Measurements from ENCODE around the gene TBC1D23.
"Not testable (repeated sequence)": the region's sequence is repeated elsewhere in the genome, so short reads cannot be mapped to it uniquely, and the experiment has no call there.

The TBC1D23 gene

GRCh38 chr3:100257586-100257985, 3.2 kb upstream of the TBC1D23 start:
- FAIRE-seq: no peak

GRCh38 chr3:100260081-100260684, 609 bp upstream of the TBC1D23 start:
- FAIRE-seq: peak; percentile 38

- FAIRE-seq: no peak
Measured at GRCh38 chr3:100261485-100261903, 702 bp downstream of the TBC1D23 start.

- FAIRE-seq: not testable (repeated sequence)
Measured at GRCh38 chr3:100262925-100263324, 2.1 kb downstream of the TBC1D23 start.

- no peak for FAIRE-seq
Measured at GRCh38 chr3:100263583-100263982, 2.8 kb downstream of the TBC1D23 start.

GRCh38 chr3:100264242-100264641, 3.5 kb downstream of the TBC1D23 start:
- FAIRE-seq: no peak

GRCh38 chr3:100265016-100265415, 4.2 kb downstream of the TBC1D23 start:
- peak; percentile 9 for FAIRE-seq

- no peak for FAIRE-seq
Measured at GRCh38 chr3:100266531-100266930, 5.7 kb downstream of the TBC1D23 start.

- no peak for FAIRE-seq
Measured at GRCh38 chr3:100268156-100268555, 7.4 kb downstream of the TBC1D23 start.

GRCh38 chr3:100269001-100269400, 8.2 kb downstream of the TBC1D23 start:
- FAIRE-seq: no peak

GRCh38 chr3:100269410-100270214, 8.8 kb downstream of the TBC1D23 start:
- no peak for FAIRE-seq

- no peak for FAIRE-seq
Measured at GRCh38 chr3:100270215-100270583, 9.4 kb downstream of the TBC1D23 start.

- no peak for FAIRE-seq
Measured at GRCh38 chr3:100271522-100271921, 10.7 kb downstream of the TBC1D23 start.

- FAIRE-seq: not testable (repeated sequence)
Measured at GRCh38 chr3:100272797-100273611, 12.2 kb downstream of the TBC1D23 start.

- no peak for FAIRE-seq
Measured at GRCh38 chr3:100274361-100274760, 13.6 kb downstream of the TBC1D23 start.

- FAIRE-seq: no peak
Measured at GRCh38 chr3:100277255-100277800, 16.5 kb downstream of the TBC1D23 start.

- no peak for FAIRE-seq
Measured at GRCh38 chr3:100278910-100279309, 18.1 kb downstream of the TBC1D23 start.

- FAIRE-seq: no peak
Measured at GRCh38 chr3:100288288-100288894, 27.6 kb downstream of the TBC1D23 start.

GRCh38 chr3:100289339-100289738, 28.5 kb downstream of the TBC1D23 start:
- FAIRE-seq: no peak

GRCh38 chr3:100295089-100295488, 34.3 kb downstream of the TBC1D23 start:
- peak; percentile 89 for FAIRE-seq

GRCh38 chr3:100297784-100298183, 37.0 kb downstream of the TBC1D23 start:
- FAIRE-seq: no peak

- FAIRE-seq: no peak
Measured at GRCh38 chr3:100299016-100299415, 38.2 kb downstream of the TBC1D23 start.

GRCh38 chr3:100306695-100307094, 45.9 kb downstream of the TBC1D23 start:
- FAIRE-seq: no peak

Data from islet of Langerhans (tissue), 1 donor.